Esophagus muscularis mucosa (tissue), 4 donors: ENCODE results near the gene SS18L1. TPM values are rescaled to one million over a fixed set of nuclear protein-coding genes. Genes with fewer than 3 reads are reported as not detected.
A peak's percentile ranks its signal among the peaks of the same experiment; 100 is the strongest.

Experiments used
- DNase-seq: peaks from one replicate; pipeline ENCODE4 v3.0.0-alpha.2; 2017; ENCODE audit errors: extremely low spot score
- H3K27ac ChIP-seq, 4 donors: fragments of 200-600 bp; sonication (generic); replicated peaks in 1 of 4; 1 replicate in 3 of 4; 2 replicates in 1 of 4; pipeline ENCODE4 v1.5.1; 2016 to 2019; ENCODE audit warnings: mild to moderate bottlenecking in 1 of 4
- H3K27me3 ChIP-seq, 4 donors: fragments of 200-600 bp; sonication (generic); one replicate each; pipeline versions ENCODE4 v1.5.1 to v1.6.0; 2016 to 2019
- H3K36me3 ChIP-seq, 4 donors: fragments of 200-600 bp; sonication (generic); one replicate each; pipeline ENCODE4 v1.5.1; 2016 to 2019
- H3K4me1 ChIP-seq, 4 donors: fragments of 200-600 bp; sonication (generic); one replicate each; pipeline ENCODE4 v1.5.1; 2016 to 2019
- H3K4me3 ChIP-seq, 4 donors: fragments of 200-600 bp; sonication (generic); 1 replicate in 2 of 4; 2 replicates in 2 of 4; pipeline ENCODE4 v1.5.1; 2016 to 2019; ENCODE audit warnings: mild to moderate bottlenecking in 4 of 4, moderate library complexity in 1 of 4
- H3K9me3 ChIP-seq, 4 donors: fragments of 200-600 bp; sonication (generic); 1 replicate in 3 of 4; 2 replicates in 1 of 4; pipeline ENCODE4 v1.5.1; 2016 to 2019
- CTCF ChIP-seq, 3 experiments: fragments of 200-600 bp in 2 of 3; fragments of 450-650 bp in 1 of 3; sonication (generic) in 2 of 3; IDR thresholded peaks; one replicate each; pipeline ENCODE4 v1.5.1; 2017 to 2019; ENCODE audit warnings: antibody characterized with exemption in 3 of 3, mild to moderate bottlenecking in 2 of 3, moderate library complexity in 1 of 3
- EP300 ChIP-seq: sonication (generic); formaldehyde crosslinking; IDR thresholded peaks from one replicate; pipeline ENCODE4 v1.6.1; 2017; ENCODE audit warnings: antibody characterized with exemption
- POLR2A ChIP-seq: fragments of 450-650 bp; IDR thresholded peaks from one replicate; pipeline ENCODE4 v1.6.1; 2017; ENCODE audit warnings: antibody characterized with exemption, moderate library complexity, mild to moderate bottlenecking, low read depth
- POLR2AphosphoS5 ChIP-seq, 2 donors: sonication (generic); formaldehyde crosslinking; IDR thresholded peaks; one replicate each; pipeline ENCODE4 v1.6.1; 2017; ENCODE audit warnings: antibody characterized with exemption in 2 of 2
- WGBS: methylation state at CpG from one replicate; pipeline ENCODE4 v1.1.5; 2018; 5-methylcytosine and 5-hydroxymethylcytosine counted together
- intact Hi-C: fragments of 100-400 bp; cut with DNase I; formaldehyde crosslinking; loops from one replicate; pipeline ENCODE4 v1.15.1; 2023
- total RNA-seq, 4 donors: library from RNA; depleted of rRNA; stranded (reverse); fragments of >200 nt; gene quantifications; one replicate each; pipeline versions ENCODE4 v1.1.0 to v1.2.1, GENCODE V29; 2016

The SS18L1 gene
- total RNA-seq = 10 to 100 TPM in 2 of 4 donors, 1 to 10 TPM in 2; 9.1 to 13.3 (median 10.8) TPM

GRCh38 chr20:62143081-62143956, at the start of gene SS18L1, which contains the start of gene PSMA7:
Gene SS18L1 (plus strand): TSS chr20:62143769. CDS start chr20:62143821, 52 bp downstream.
Gene PSMA7 (minus strand): TSS chr20:62143394. CDS start chr20:62143303, 91 bp downstream.
- WGBS = 0% methylated on average over 15 of the region's 148 CpGs
- no peaks in the 10 kb centered on the region for H3K9me3 ChIP-seq
- H3K27me3 ChIP-seq = no peaks in the 10 kb centered on the region
- peaks cover 20 to 26% (median 24%) of the 10 kb centered on the region in 4 donors for H3K36me3 ChIP-seq
- DNase-seq = peak; percentile 94
- peaks cover 35 to 58% (median 54%) of the 10 kb centered on the region in 4 donors for H3K4me1 ChIP-seq
- intact Hi-C loops = no loop called here
- peak within 1 kb of the TSS; percentile 93 to 99 (median 96) for H3K27ac ChIP-seq
- TF ChIP-seq CTCF (IDR thresholded peaks at IDR 0.05) = peak in 1 of 3 experiments; percentile 22
- TF ChIP-seq POLR2A = peak; percentile 92
- TF ChIP-seq EP300 = no peak
- peak; percentile 83 to 94 for TF ChIP-seq POLR2AphosphoS5 (IDR thresholded peaks at IDR 0.05)
- H3K4me3 ChIP-seq = peak within 1 kb of the TSS; percentile 86 to 98 (median 94)

- no peak for DNase-seq
- 92% methylated on average over 21 of the region's 30 CpGs for WGBS
- Histone ChIP-seq H3K36me3 (no peaks in the 10 kb centered on the region), H3K27me3 (peaks cover 0 to 35% (median 0%) of the 10 kb centered on the region in 4 donors), H3K4me1 (no peaks in the 10 kb centered on the region), H3K27ac (no peak overlapping the region), H3K9me3 (peaks cover 0 to 19% (median 17%) of the 10 kb centered on the region in 4 donors), H3K4me3 (no peak overlapping the region)
- TF ChIP-seq POLR2A (no peak), EP300 (no peak)
- intact Hi-C loops = no loop called here
These were observed 46.9 kb upstream of the SS18L1 start for GRCh38 chr20:62096421-62097380.

GRCh38 chr20:62097881-62098407, 45.6 kb upstream of the SS18L1 start:
- intact Hi-C loops = no loop called here
- H3K36me3 ChIP-seq = no peaks in the 10 kb centered on the region
- H3K4me1 ChIP-seq = no peaks in the 10 kb centered on the region
- peaks cover 0 to 34% (median 0%) of the 10 kb centered on the region in 4 donors for H3K27me3 ChIP-seq
- peaks cover 0 to 26% (median 19%) of the 10 kb centered on the region in 4 donors for H3K9me3 ChIP-seq
- DNase-seq = no peak
- 74% methylated on average over 12 of the region's 16 CpGs for WGBS
- TF ChIP-seq POLR2AphosphoS5 (IDR thresholded peaks at IDR 0.05) = no peak
- no peak for TF ChIP-seq EP300
- TF ChIP-seq CTCF (IDR thresholded peaks at IDR 0.05) = no peak
- TF ChIP-seq POLR2A = no peak
- no peak overlapping the region for H3K27ac ChIP-seq
- no peak overlapping the region for H3K4me3 ChIP-seq

- Histone ChIP-seq H3K27me3 (peaks cover 0 to 49% (median 0%) of the 10 kb centered on the region in 4 donors), H3K36me3 (no peaks in the 10 kb centered on the region), H3K4me1 (no peaks in the 10 kb centered on the region), H3K4me3 (no peak overlapping the region), H3K27ac (no peak overlapping the region), H3K9me3 (peaks cover 0 to 29% (median 19%) of the 10 kb centered on the region in 4 donors)
- no peak for DNase-seq
- no peak for TF ChIP-seq CTCF (IDR thresholded peaks at IDR 0.05)
- no peak for TF ChIP-seq POLR2A
- TF ChIP-seq EP300 = no peak
- no peak for TF ChIP-seq POLR2AphosphoS5 (IDR thresholded peaks at IDR 0.05)
- 90% methylated on average over 4 of the region's 4 CpGs for WGBS
- intact Hi-C loops = no loop called here
These were observed 42.5 kb upstream of the SS18L1 start for GRCh38 chr20:62101078-62101477.
